Keratinocyte (primary cell): Measurements from ENCODE around the gene RAB38.

ENCODE experiments used
- EZH2 ChIP-seq: IDR thresholded peaks from one replicate; pipeline ENCODE4 v1.6.1; 2012; ENCODE audit warnings: inconsistent platforms, mild to moderate bottlenecking, low read length, moderate library complexity
- TF ChIP-seq, protein P1 (sequence below), 3 experiments: IDR thresholded peaks in 1 of 3; conservative IDR thresholded peaks in 1 of 3; optimal IDR thresholded peaks in 1 of 3; 2 replicates in 2 of 3; 3 replicates in 1 of 3; pipeline versions ENCODE3 to v1.5.1; 2011; ENCODE audit warnings: low read length in 3 of 3, mild to moderate bottlenecking in 3 of 3, moderate library complexity in 2 of 3, control low read depth in 1 of 3, inconsistent platforms in 1 of 3; ENCODE audit not compliant: insufficient read depth in 2 of 3; ENCODE audit errors: extremely low read depth in 1 of 3

DNA sequence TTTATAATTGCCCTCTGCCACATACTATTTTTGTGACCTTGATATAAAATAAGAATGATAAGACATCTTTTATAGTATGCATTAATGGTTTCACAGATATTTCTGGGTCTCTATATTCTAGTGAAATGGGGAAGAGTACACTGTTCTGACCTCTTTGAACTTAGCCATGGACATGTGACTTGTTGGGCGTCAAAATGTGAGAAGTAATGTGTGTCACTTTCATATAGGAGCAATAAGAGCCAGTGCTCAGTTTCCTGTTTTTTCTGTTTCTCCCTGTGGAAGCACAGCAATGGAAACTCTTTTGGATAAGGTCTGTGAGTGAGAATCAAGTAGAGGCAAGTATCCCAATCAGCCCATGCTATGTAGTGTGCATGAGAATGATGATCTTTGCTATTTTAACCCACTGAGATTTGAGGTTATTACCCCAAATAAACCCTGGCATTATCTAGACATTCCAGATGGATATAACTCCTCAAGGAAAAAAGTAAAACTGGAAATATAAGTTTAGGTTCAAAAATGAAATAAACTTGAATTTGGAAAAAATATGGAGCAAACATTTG, 60.7 kb downstream of the RAB38 start:
- TF ChIP-seq, protein P1, sequence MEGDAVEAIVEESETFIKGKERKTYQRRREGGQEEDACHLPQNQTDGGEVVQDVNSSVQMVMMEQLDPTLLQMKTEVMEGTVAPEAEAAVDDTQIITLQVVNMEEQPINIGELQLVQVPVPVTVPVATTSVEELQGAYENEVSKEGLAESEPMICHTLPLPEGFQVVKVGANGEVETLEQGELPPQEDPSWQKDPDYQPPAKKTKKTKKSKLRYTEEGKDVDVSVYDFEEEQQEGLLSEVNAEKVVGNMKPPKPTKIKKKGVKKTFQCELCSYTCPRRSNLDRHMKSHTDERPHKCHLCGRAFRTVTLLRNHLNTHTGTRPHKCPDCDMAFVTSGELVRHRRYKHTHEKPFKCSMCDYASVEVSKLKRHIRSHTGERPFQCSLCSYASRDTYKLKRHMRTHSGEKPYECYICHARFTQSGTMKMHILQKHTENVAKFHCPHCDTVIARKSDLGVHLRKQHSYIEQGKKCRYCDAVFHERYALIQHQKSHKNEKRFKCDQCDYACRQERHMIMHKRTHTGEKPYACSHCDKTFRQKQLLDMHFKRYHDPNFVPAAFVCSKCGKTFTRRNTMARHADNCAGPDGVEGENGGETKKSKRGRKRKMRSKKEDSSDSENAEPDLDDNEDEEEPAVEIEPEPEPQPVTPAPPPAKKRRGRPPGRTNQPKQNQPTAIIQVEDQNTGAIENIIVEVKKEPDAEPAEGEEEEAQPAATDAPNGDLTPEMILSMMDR (optimal IDR thresholded peaks at IDR 0.05 in 1 of 3, IDR thresholded peaks at IDR 0.05 in 1 of 3, conservative IDR thresholded peaks at IDR 0.05 in 1 of 3; ENCODE audit: extremely low read depth in 1 of 3, insufficient read depth in 2 of 3, low read length in 3 of 3), result no peak
- no peak for TF ChIP-seq EZH2
